GM19240 (cell line): Measurements from ENCODE around the gene AGBL4.
"Not testable (repeated sequence)": the region's sequence is repeated elsewhere in the genome, so short reads cannot be mapped to it uniquely, and the experiment has no call there.

Source experiments
- DNase-seq: peaks from one replicate; pipeline ENCODE4 v3.0.0; 2011; ENCODE audit warnings: low spot score; ENCODE audit not compliant: insufficient read length

AGBL4 gene

GRCh38 chr1:50023292-50024159, at the start of gene AGBL4:
AGBL4 (minus strand) TSS chr1:50023954.
- DNase-seq: no peak

GRCh38 chr1:50066806-50067205, 43.1 kb upstream of the AGBL4 start:
- DNase-seq: no peak

GRCh38 chr1:50060279-50060678, 36.5 kb upstream of the AGBL4 start:
- no peak for DNase-seq

- DNase-seq: no peak
These were observed 25.0 kb upstream of the AGBL4 start for GRCh38 chr1:50048791-50049190.

GRCh38 chr1:50047916-50048694, 24.4 kb upstream of the AGBL4 start:
- no peak for DNase-seq

GRCh38 chr1:50038237-50038809, 14.6 kb upstream of the AGBL4 start:
- DNase-seq: no peak

GRCh38 chr1:50027794-50028193, 4.0 kb upstream of the AGBL4 start:
- DNase-seq: no peak

- no peak for DNase-seq
These were observed 28.0 kb downstream of the AGBL4 start for GRCh38 chr1:49995734-49996133.

- DNase-seq: no peak
These were observed 52.7 kb downstream of the AGBL4 start for GRCh38 chr1:49971088-49971487.

- DNase-seq: no peak
These were observed 72.4 kb downstream of the AGBL4 start for GRCh38 chr1:49951385-49951784.

- DNase-seq: not testable (repeated sequence)
These were observed 108.5 kb downstream of the AGBL4 start for GRCh38 chr1:49915301-49915700.

- DNase-seq: no peak
These were observed 117.4 kb downstream of the AGBL4 start for GRCh38 chr1:49906365-49906764.

- DNase-seq: no peak
These were observed 159.2 kb downstream of the AGBL4 start for GRCh38 chr1:49864581-49864980.

GRCh38 chr1:49854741-49855140, 169.0 kb downstream of the AGBL4 start:
- no peak for DNase-seq

GRCh38 chr1:49842596-49842995, 181.2 kb downstream of the AGBL4 start:
- DNase-seq: no peak

- no peak for DNase-seq
These were observed 182.0 kb downstream of the AGBL4 start for GRCh38 chr1:49841767-49842166.

- no peak for DNase-seq
These were observed 199.5 kb downstream of the AGBL4 start for GRCh38 chr1:49824261-49824660.

GRCh38 chr1:49817681-49818080, 206.1 kb downstream of the AGBL4 start:
- DNase-seq: no peak

- not testable (repeated sequence) for DNase-seq
These were observed 236.7 kb downstream of the AGBL4 start for GRCh38 chr1:49787013-49787412.

- no peak for DNase-seq
These were observed 258.7 kb downstream of the AGBL4 start for GRCh38 chr1:49765034-49765433.

- DNase-seq: not testable (repeated sequence)
These were observed 285.6 kb downstream of the AGBL4 start for GRCh38 chr1:49738118-49738517.

- no peak for DNase-seq
These were observed 295.4 kb downstream of the AGBL4 start for GRCh38 chr1:49728377-49728776.
